CD4-positive, alpha-beta T cell treated with Interleukin-21 for 1 hour (primary cell): Measurements from ENCODE around the gene CTNND2.
"Not testable (repeated sequence)": the region's sequence is repeated elsewhere in the genome, so short reads cannot be mapped to it uniquely, and the experiment has no call there.

Source experiments
- DNase-seq: peaks from one replicate; pipeline ENCODE4 v3.0.0-alpha.2; 2020

The CTNND2 gene

GRCh38 chr5:11672385-11673085, 231.7 kb downstream of the CTNND2 start:
- no peak for DNase-seq

GRCh38 chr5:11658376-11658775, 245.9 kb downstream of the CTNND2 start:
- DNase-seq: no peak

DNA sequence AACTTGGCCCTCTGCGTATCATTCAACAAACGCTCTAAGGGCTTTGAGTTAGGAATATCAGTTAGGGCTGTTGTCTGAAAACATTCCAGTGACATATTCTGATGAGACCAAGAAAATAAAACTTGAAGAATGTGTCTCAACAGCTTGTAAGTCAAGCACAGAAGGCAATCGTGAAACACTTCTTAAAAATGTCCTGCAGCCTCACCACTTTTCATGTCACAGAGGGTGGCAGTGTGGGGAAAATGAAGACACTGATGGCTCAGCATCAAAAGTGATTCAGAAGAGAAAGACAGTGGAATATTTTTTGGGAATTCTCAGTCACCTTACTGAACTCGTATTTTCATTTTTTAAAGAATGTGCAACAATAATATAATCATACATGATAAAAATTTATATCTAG, 247.3 kb downstream of the CTNND2 start:
- DNase-seq: no peak

GRCh38 chr5:11655681-11656080, 248.6 kb downstream of the CTNND2 start:
- DNase-seq: no peak

- no peak for DNase-seq
Measured at GRCh38 chr5:11650936-11651335, 253.3 kb downstream of the CTNND2 start.

GRCh38 chr5:11646141-11646540, 258.1 kb downstream of the CTNND2 start:
- DNase-seq: no peak

DNA sequence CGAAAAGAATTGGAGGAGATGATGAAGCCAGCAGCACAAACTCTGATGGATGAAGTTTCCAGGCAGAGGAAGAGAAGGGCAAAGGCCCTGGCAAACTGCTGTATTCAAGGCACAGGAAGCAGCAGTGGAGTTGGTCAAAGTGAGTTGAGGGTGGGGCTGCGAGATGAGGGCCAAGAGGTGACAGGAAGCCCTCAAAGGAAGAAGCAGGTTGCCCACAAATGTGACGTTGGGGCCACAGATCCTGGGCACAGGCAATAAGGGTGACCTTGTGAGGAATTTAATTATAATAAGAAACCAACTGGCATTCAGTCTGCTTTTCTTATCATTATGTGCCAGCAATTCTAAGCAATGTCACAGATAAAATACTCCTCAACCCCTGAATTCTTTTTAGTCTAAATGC, 261.8 kb downstream of the CTNND2 start:
- no peak for DNase-seq

- DNase-seq: no peak
Measured at GRCh38 chr5:11640158-11640873, 263.9 kb downstream of the CTNND2 start.

- DNase-seq: no peak
Measured at GRCh38 chr5:11622785-11623184, 281.5 kb downstream of the CTNND2 start.

DNA sequence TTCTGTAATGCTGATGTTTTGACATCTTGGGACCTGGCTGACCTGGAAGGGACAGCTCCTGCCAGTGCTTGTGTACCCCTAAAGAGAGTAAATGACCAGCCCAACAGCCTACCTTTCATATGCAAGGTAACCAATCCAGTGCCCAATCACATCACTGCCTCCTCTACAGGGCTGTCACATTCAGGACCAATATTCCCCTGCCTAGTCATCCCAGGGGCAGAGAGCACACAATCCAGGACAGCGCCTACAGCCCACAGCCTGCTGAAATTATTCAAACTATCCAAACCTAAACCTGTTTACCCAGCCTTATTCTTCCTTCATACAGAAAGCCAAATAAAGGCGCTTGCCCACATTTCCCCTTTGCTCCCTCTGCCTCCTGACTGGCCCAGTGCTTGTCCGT, 284.1 kb downstream of the CTNND2 start:
- no peak for DNase-seq

GRCh38 chr5:11619339-11620024, 284.8 kb downstream of the CTNND2 start:
- no peak for DNase-seq

GRCh38 chr5:11617080-11617479, 287.2 kb downstream of the CTNND2 start:
- DNase-seq: no peak

DNA sequence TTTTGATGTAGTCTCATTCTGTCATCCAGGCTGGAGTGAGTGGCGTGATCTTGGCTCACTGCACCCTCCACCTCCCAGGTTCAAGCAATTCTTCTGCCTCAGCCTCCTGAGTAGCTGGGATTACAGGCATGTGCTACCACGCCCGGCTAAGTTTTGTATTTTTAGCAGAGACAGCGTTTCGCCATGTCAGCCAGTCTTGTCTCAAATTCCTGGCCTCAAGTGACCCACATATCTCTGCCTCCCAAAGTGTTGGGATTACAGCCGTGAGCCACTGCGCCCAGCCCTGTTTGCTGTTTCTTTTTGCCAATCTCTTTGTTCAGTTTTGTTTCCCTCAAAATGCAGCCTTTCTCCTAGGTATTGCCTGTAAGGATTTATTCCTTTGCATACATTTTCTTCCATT, 287.6 kb downstream of the CTNND2 start:
- DNase-seq: not testable (repeated sequence)

- DNase-seq: no peak
Measured at GRCh38 chr5:11611011-11611410, 293.2 kb downstream of the CTNND2 start.

DNA sequence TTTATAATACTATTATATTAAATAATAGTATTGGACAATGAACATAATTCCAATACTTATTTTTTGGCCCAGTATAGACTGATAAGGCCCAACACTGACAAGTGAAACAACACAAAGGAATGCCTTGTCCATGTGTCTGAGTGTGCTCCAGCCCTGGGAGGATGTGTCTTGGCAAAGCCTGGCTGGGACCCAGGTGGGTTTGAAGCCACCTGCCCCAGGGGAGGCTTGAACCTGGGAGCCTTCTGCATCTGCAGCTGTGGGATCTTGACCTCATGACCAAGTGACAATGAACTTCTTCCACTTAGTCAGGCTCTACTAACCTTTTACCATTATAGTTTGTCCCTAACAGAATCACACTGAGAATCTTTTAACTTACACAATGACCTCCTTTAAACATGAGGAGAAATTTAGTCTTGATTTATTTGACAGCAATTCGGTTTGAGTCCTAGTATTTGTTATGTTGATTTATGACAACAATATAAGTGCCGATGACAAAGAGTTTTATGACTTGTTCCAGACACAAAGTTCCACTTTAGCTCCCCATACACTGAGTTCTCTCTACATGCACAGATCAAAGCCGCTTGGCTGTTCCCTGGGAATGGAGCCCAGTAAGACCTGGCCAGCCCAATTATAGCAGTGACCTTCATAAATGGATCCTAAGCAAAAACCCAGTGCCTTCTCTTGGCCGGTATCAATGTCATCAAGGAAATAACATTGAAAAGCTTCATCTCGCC, 294.5 kb downstream of the CTNND2 start:
- DNase-seq: no peak

GRCh38 chr5:11608530-11608929, 295.7 kb downstream of the CTNND2 start:
- no peak for DNase-seq

- no peak for DNase-seq
Measured at GRCh38 chr5:11607944-11608483, 296.2 kb downstream of the CTNND2 start.

DNA sequence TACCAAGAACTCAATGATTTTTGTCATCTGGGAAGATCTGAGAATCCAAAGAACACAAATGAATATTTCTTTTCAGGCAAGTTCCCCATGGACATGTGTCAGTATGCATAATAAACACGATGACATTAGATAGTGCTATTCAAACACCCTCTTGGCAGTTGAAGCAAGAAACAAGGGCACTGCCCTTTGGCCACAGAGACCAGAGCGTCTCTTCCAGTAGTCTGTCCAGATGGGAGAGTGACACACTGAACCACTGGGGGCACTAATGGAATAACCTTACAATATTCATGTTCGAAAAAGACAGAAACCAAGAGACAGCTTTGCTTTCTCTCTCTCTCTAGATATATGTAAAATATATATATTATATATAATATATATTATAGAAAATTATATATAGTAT, 301.9 kb downstream of the CTNND2 start:
- no peak for DNase-seq

DNA sequence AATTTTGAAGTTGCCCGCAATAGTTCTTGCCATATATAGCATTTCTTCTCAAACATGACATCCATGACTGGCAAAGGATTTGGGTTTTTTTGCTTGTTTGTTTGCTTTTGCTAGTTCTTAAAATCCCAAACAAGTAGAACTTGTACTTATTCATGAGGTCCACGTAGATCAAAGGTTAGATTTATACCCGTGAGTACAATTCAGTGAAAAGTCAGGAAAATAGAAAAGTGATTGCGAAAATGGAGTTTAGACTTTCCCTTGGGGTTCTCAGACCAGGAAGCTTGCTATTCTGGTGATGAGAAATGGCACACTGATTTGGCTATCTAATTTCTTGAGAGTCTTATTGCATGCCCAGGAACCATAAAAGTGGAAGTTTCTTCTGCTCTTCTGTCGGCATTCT, 304.7 kb downstream of the CTNND2 start:
- DNase-seq: no peak

DNA sequence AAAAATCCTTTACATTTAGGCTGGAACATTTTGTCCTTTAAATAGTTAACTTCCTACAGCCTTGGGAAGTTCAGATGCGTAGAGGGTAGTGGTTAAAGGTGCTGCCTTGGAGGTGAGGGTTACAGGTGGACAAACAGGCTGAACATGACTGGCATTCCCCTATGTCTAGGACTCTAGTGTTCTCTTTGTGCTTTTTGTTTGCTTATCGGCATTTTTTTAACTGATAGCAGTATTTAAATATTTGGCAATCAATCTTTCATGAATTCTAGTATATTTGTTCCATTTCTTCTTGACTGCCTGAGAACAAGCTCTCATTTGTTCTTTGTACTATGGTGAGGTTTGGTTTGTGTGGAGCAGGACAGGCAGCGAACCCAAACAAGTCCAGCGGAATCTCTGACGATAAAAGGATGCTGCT, 307.6 kb downstream of the CTNND2 start:
- DNase-seq: no peak

DNA sequence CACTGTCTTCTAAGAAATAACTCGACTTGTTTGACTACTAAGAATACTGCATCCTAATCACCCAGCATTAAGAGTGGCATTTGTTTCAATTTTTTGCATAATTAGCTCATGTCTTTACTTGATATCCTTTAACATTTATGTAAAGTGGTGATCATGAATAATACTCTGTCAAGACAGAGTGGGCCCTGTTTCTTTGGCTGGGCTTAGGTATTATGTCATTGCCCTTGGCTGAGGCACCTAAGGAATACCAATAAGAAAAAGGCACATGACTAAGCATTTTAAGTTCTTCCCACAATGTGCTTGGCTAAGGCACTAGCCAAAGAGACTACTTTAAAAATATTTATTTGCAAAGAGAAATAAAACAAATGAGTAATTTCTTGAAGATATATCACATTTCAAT, 308.1 kb downstream of the CTNND2 start:
- DNase-seq: no peak

DNA sequence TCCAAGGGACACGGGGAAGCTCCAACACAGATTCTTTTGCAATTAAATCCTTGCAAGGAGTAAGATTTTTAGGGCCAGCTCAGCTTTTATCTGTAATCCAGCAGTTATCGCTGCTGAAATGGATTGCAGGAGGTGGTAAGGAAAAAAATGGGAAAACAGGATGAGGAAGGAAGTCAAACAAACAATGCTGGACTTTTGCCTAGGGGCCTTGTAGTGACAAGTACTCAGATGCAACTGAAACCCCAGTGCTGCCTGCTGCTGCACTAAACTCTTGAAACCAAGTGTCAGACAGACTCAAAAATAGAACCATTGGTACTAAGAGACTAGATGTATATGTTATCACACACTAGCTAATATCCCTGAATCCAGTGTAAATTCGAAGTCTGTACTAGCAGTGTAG, 309.2 kb downstream of the CTNND2 start:
- no peak for DNase-seq

GRCh38 chr5:11594021-11594420, 310.2 kb downstream of the CTNND2 start:
- DNase-seq: no peak
